HL-60 (cell line): Measurements from ENCODE around the gene ARHGAP30.

Experiments used
- DNase-seq, 2 experiments: peaks; one replicate each; pipeline ENCODE4 v3.0.0-alpha.2; 2010 to 2020; ENCODE audit warnings: low read depth in 1 of 2, low spot score in 1 of 2
- H3K27ac ChIP-seq: fragments of 250-450 bp; sonication (Bioruptor Pico); replicated peaks from 2 replicates; pipeline ENCODE4 v1.5.1; 2020; ENCODE audit warnings: mild to moderate bottlenecking, moderate library complexity
- H3K27me3 ChIP-seq: fragments of 250-450 bp; sonication (Bioruptor Pico); 2 replicates; pipeline ENCODE4 v1.5.1; 2021; ENCODE audit warnings: mild to moderate bottlenecking, moderate library complexity; ENCODE audit not compliant: insufficient read depth, poor library complexity, severe bottlenecking
- H3K4me3 ChIP-seq: replicated peaks from 2 replicates; pipeline ENCODE4 v1.5.1; 2011; ENCODE audit warnings: mild to moderate bottlenecking, control low read depth, low read length; ENCODE audit not compliant: insufficient read depth
- GABPA ChIP-seq: IDR thresholded peaks from 2 replicates; pipeline ENCODE4 v1.6.1; 2012; ENCODE audit warnings: low read depth
- POLR2AphosphoS5 ChIP-seq: IDR thresholded peaks from 2 replicates; pipeline ENCODE4 v1.6.1; 2012; ENCODE audit warnings: low read depth
- SPI1 ChIP-seq: IDR thresholded peaks from 2 replicates; pipeline ENCODE4 v1.6.1; 2012; ENCODE audit warnings: low read depth, mild to moderate bottlenecking, borderline replicate concordance
- TF ChIP-seq, protein P1 (sequence below): IDR thresholded peaks from one replicate; pipeline ENCODE4 v1.5.1; 2011; ENCODE audit warnings: low read length, control low read depth, inconsistent platforms; ENCODE audit not compliant: insufficient read depth
- TF ChIP-seq, protein P2 (sequence below): IDR thresholded peaks from 2 replicates; pipeline ENCODE4 v1.6.1; 2012; ENCODE audit warnings: low read depth; ENCODE audit not compliant: insufficient replicate concordance

Gene ARHGAP30

DNA sequence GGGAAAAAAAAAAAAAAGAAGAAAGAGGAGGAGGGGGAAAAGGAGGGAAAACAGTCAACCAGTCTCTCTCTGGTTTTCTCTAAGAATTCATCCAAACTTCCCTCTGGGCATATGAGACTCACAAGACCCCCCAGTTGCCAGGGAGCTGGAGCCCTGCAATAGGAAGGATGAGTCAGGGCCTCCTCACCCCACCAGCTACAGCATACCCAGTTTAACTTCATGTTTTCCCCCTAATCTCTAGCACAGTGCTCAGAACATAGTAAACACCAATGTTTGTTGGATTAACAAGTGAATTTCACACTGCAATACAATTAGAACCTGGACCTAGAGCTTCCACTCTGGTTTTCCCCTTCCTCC lies 56.6 kb downstream of the ARHGAP30 start:
- TF ChIP-seq POLR2AphosphoS5 (no peak), GABPA (no peak), SPI1 (no peak; the same call in 1 of the 2 replicates)
- TF ChIP-seq, protein P1, sequence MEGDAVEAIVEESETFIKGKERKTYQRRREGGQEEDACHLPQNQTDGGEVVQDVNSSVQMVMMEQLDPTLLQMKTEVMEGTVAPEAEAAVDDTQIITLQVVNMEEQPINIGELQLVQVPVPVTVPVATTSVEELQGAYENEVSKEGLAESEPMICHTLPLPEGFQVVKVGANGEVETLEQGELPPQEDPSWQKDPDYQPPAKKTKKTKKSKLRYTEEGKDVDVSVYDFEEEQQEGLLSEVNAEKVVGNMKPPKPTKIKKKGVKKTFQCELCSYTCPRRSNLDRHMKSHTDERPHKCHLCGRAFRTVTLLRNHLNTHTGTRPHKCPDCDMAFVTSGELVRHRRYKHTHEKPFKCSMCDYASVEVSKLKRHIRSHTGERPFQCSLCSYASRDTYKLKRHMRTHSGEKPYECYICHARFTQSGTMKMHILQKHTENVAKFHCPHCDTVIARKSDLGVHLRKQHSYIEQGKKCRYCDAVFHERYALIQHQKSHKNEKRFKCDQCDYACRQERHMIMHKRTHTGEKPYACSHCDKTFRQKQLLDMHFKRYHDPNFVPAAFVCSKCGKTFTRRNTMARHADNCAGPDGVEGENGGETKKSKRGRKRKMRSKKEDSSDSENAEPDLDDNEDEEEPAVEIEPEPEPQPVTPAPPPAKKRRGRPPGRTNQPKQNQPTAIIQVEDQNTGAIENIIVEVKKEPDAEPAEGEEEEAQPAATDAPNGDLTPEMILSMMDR: no peak
- DNase-seq: no peak
- no peaks in the 10 kb centered on the region for H3K27me3 ChIP-seq
- peak overlapping the region; percentile 79 for H3K27ac ChIP-seq
- H3K4me3 ChIP-seq: peak overlapping the region; percentile 23

DNA sequence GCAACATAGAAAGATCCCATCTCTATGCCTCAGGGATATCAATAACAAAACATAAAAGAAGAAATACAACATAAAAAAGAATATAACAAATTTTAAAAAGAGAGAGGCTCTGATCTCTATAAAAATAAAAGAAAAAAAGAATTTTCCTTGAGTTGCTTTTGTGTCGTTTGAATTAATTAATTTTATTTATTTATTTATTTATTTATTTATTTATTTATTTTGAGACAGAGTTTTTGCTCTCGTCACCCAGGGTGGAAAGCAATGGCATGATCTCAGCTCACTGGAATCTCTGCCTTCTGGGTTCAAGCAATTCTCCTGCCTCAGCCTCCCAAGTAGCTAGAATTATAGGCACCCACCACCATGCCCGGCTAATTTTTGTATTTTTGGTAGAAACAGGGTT lies 57.3 kb downstream of the ARHGAP30 start:
- no peak for TF ChIP-seq GABPA
- TF ChIP-seq, protein P2, sequence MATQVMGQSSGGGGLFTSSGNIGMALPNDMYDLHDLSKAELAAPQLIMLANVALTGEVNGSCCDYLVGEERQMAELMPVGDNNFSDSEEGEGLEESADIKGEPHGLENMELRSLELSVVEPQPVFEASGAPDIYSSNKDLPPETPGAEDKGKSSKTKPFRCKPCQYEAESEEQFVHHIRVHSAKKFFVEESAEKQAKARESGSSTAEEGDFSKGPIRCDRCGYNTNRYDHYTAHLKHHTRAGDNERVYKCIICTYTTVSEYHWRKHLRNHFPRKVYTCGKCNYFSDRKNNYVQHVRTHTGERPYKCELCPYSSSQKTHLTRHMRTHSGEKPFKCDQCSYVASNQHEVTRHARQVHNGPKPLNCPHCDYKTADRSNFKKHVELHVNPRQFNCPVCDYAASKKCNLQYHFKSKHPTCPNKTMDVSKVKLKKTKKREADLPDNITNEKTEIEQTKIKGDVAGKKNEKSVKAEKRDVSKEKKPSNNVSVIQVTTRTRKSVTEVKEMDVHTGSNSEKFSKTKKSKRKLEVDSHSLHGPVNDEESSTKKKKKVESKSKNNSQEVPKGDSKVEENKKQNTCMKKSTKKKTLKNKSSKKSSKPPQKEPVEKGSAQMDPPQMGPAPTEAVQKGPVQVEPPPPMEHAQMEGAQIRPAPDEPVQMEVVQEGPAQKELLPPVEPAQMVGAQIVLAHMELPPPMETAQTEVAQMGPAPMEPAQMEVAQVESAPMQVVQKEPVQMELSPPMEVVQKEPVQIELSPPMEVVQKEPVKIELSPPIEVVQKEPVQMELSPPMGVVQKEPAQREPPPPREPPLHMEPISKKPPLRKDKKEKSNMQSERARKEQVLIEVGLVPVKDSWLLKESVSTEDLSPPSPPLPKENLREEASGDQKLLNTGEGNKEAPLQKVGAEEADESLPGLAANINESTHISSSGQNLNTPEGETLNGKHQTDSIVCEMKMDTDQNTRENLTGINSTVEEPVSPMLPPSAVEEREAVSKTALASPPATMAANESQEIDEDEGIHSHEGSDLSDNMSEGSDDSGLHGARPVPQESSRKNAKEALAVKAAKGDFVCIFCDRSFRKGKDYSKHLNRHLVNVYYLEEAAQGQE: no peak
- TF ChIP-seq, protein P1: no peak
- TF ChIP-seq SPI1: no peak
- TF ChIP-seq POLR2AphosphoS5: no peak
- Histone ChIP-seq H3K27ac (peak overlapping the region; percentile 79), H3K27me3 (no peaks in the 10 kb centered on the region), H3K4me3 (no peak overlapping the region)
- DNase-seq: no peak

DNA sequence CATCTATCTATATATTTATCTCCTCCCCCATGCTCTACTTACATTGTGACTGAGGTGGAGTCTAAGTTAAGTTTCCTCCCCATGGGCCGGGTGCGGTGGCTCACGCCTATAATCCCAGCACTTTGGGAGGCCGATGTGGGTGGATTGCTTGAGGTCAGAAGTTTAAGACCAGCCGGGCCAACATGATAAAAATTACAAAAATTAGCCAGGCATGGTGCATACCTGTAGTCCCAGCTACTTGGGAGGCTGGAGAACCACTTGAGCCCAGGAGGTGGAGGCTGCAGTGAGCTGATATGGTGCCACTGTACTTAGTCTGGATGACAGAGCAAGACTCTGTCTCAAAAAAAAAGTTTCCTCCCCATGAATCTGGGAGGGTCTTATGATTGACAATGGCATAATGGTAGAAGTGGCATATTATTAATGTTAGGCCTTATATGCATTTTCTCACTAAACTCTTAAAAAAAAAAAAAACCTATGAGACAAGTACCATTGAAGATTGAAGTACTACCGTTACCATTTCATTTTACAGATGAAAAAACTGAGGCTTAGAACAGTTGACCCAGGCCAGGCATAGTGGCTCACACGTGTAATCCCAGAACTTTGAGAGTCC lies 60.0 kb downstream of the ARHGAP30 start:
- no peak for DNase-seq
- Histone ChIP-seq H3K27ac (no peak overlapping the region), H3K27me3 (no peaks in the 10 kb centered on the region), H3K4me3 (no peak overlapping the region)
- TF ChIP-seq, protein P1: no peak
- TF ChIP-seq, protein P2: no peak
- TF ChIP-seq GABPA: no peak
- no peak for TF ChIP-seq POLR2AphosphoS5
- TF ChIP-seq SPI1: no peak
